ENCODE measurements around the gene RAB3C. TPM values are rescaled to one million over a fixed set of nuclear protein-coding genes. Genes with fewer than 3 reads are reported as not detected.

Gene RAB3C
- total RNA-seq, 1 experiment from 2014 or later = not detected

DNA sequence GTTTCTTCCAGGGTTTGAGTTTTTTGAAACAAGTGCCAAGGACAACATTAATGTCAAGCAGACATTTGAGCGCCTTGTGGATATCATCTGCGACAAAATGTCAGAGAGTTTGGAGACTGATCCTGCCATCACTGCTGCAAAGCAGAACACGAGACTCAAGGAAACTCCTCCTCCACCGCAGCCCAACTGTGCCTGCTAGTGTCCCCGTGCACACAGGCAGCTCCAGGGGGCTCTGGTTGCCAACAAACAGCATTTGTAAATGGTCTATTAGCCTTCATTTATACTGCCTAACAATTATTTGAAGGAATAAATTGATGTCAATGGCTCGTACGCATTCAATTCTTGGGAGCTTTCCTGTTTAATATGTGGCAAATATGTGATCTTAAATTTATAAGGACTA is 268.3 kb downstream of the RAB3C start:
- TF ChIP-seq TCF7L2 (IDR thresholded peaks at IDR 0.05; ENCODE audit: low read depth, low read length) (no peak), POLR2AphosphoS5 (IDR thresholded peaks at IDR 0.05; ENCODE audit: low read depth, low read length) (no peak), SIN3A (IDR thresholded peaks at IDR 0.05; ENCODE audit: borderline replicate concordance, insufficient read depth, low read depth, low read length) (no peak)
- TF ChIP-seq, protein P1, sequence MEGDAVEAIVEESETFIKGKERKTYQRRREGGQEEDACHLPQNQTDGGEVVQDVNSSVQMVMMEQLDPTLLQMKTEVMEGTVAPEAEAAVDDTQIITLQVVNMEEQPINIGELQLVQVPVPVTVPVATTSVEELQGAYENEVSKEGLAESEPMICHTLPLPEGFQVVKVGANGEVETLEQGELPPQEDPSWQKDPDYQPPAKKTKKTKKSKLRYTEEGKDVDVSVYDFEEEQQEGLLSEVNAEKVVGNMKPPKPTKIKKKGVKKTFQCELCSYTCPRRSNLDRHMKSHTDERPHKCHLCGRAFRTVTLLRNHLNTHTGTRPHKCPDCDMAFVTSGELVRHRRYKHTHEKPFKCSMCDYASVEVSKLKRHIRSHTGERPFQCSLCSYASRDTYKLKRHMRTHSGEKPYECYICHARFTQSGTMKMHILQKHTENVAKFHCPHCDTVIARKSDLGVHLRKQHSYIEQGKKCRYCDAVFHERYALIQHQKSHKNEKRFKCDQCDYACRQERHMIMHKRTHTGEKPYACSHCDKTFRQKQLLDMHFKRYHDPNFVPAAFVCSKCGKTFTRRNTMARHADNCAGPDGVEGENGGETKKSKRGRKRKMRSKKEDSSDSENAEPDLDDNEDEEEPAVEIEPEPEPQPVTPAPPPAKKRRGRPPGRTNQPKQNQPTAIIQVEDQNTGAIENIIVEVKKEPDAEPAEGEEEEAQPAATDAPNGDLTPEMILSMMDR (IDR thresholded peaks at IDR 0.05) = no peak
- TF ChIP-seq, protein P2, sequence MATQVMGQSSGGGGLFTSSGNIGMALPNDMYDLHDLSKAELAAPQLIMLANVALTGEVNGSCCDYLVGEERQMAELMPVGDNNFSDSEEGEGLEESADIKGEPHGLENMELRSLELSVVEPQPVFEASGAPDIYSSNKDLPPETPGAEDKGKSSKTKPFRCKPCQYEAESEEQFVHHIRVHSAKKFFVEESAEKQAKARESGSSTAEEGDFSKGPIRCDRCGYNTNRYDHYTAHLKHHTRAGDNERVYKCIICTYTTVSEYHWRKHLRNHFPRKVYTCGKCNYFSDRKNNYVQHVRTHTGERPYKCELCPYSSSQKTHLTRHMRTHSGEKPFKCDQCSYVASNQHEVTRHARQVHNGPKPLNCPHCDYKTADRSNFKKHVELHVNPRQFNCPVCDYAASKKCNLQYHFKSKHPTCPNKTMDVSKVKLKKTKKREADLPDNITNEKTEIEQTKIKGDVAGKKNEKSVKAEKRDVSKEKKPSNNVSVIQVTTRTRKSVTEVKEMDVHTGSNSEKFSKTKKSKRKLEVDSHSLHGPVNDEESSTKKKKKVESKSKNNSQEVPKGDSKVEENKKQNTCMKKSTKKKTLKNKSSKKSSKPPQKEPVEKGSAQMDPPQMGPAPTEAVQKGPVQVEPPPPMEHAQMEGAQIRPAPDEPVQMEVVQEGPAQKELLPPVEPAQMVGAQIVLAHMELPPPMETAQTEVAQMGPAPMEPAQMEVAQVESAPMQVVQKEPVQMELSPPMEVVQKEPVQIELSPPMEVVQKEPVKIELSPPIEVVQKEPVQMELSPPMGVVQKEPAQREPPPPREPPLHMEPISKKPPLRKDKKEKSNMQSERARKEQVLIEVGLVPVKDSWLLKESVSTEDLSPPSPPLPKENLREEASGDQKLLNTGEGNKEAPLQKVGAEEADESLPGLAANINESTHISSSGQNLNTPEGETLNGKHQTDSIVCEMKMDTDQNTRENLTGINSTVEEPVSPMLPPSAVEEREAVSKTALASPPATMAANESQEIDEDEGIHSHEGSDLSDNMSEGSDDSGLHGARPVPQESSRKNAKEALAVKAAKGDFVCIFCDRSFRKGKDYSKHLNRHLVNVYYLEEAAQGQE (IDR thresholded peaks at IDR 0.05; ENCODE audit: insufficient read depth in 1 of 2, low read depth in 2 of 2, low read length in 1 of 2) = no peak
- H3K36me3 ChIP-seq (ENCODE audit: control insufficient read depth, insufficient read depth, low read length) = no peaks in the 10 kb centered on the region
- H3K4me1 ChIP-seq (ENCODE audit: control insufficient read depth, insufficient read depth, low read length) = no peaks in the 10 kb centered on the region; the same call in 1 of the 2 replicates
- H3K9me3 ChIP-seq (ENCODE audit: control insufficient read depth, insufficient read depth, low read depth, low read length) = no peaks in the 10 kb centered on the region
- in situ Hi-C loops (cut with HindIII; ENCODE audit: low pct_unique_long_range_greater_than_20kb, low sequenced_read_pairs) (no loop called here), intact Hi-C loops (cut with micrococcal nuclease; ENCODE audit: unreplicated experiment) (no loop called here)
- no TSS peak for BruUV-seq (replicated peaks)
- H3K27ac ChIP-seq (ENCODE audit: low read length) = no peak overlapping the region
- DNase-seq (ENCODE audit: low read depth, low spot score) = no peak
- peaks cover 7% of the 10 kb centered on the region for H3K27me3 ChIP-seq (ENCODE audit: control insufficient read depth, insufficient read depth, low read length)
- CTCF ChIA-PET = no interaction called here
- H3K4me3 ChIP-seq (ENCODE audit: low read depth in 2 of 2, low read length in 2 of 2) = no peak overlapping the region
- POLR2A ChIA-PET = no interaction called here
- ATAC-seq = no peak

DNA sequence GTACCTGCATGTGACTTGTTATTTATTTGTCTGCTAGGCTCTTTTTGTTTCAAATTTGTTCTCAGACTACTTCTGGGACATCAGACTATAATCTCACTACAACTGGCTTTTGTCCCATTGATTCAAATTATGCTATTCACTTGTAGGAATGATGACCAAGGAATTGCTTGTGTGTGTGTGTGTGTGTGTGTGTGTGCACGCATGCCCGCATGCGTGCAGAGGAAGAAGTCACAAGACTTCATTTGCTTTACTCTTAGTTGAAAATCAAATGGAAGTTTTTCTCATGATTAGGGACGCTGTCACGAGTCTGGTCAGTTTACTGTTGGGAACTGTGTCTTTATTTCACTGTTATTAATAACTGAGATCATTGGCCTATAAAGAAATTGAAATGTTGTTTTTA is 268.7 kb downstream of the RAB3C start:
- ATAC-seq (no peak), DNase-seq (ENCODE audit: low read depth, low spot score) (no peak)
- intact Hi-C loops (cut with micrococcal nuclease; ENCODE audit: unreplicated experiment) = no loop called here
- BruUV-seq (replicated peaks) = no TSS peak
- peaks cover 7% of the 10 kb centered on the region for H3K27me3 ChIP-seq (ENCODE audit: control insufficient read depth, insufficient read depth, low read length)
- H3K9me3 ChIP-seq (ENCODE audit: control insufficient read depth, insufficient read depth, low read depth, low read length) = no peaks in the 10 kb centered on the region
- ChIA-PET POLR2A (no interaction called here), CTCF (no interaction called here)
- no peaks in the 10 kb centered on the region for H3K36me3 ChIP-seq (ENCODE audit: control insufficient read depth, insufficient read depth, low read length)
- no peak overlapping the region for H3K4me3 ChIP-seq (ENCODE audit: low read depth in 2 of 2, low read length in 2 of 2)
- H3K27ac ChIP-seq (ENCODE audit: low read length) = no peak overlapping the region
- H3K4me1 ChIP-seq (ENCODE audit: control insufficient read depth, insufficient read depth, low read length) = no peaks in the 10 kb centered on the region; the same call in 1 of the 2 replicates
- TF ChIP-seq, protein P2 (IDR thresholded peaks at IDR 0.05; ENCODE audit: insufficient read depth in 1 of 2, low read depth in 2 of 2, low read length in 1 of 2) = no peak
- no peak for TF ChIP-seq TCF7L2 (IDR thresholded peaks at IDR 0.05; ENCODE audit: low read depth, low read length)
- TF ChIP-seq SIN3A (IDR thresholded peaks at IDR 0.05; ENCODE audit: borderline replicate concordance, insufficient read depth, low read depth, low read length) = no peak
- TF ChIP-seq, protein P1 (IDR thresholded peaks at IDR 0.05) = no peak
- TF ChIP-seq POLR2AphosphoS5 (IDR thresholded peaks at IDR 0.05; ENCODE audit: low read depth, low read length) = no peak
- in situ Hi-C loops (cut with HindIII; ENCODE audit: low pct_unique_long_range_greater_than_20kb, low sequenced_read_pairs) = no loop called here

Data from Panc1 (cell line).